ENCODE measurements around the gene PNPO. TPM values are rescaled to one million over a fixed set of nuclear protein-coding genes. Genes with fewer than 3 reads are reported as not detected.
A peak's percentile ranks its signal among the peaks of the same experiment; 100 is the strongest.
"Not testable (repeated sequence)": the region's sequence is repeated elsewhere in the genome, so short reads cannot be mapped to it uniquely, and the experiment has no call there.

PNPO gene
- total RNA-seq, 4 donors from 2014 or later = 47.3 to 103 (median 78.9) TPM

GRCh38 chr17:47987240-47987835 lies 46.0 kb downstream of the PNPO start:
- Histone ChIP-seq H3K27me3 (no peaks in the 10 kb centered on the region), H3K4me1 (peaks cover 11 to 19% of the 10 kb centered on the region in 2 donors), H3K36me3 (peaks cover 3 to 6% of the 10 kb centered on the region in 2 donors), H3K9me3 (no peaks in the 10 kb centered on the region), H3K4me3 (replicated peaks in 1 of 3) (no peak overlapping the region), H3K27ac (peak overlapping the region; percentile 72 to 93 (median 89))
- TF ChIP-seq CTCF (IDR thresholded peaks at IDR 0.05) (no peak), POLR2A (IDR thresholded peaks at IDR 0.05) (peak in 1 of 2 donors; percentile 33)
- peak; percentile 82 to 88 for DNase-seq
- 22 to 29% methylated on average over 12 to 15 of the region's 17 CpGs for WGBS, 2 donors
- intact Hi-C loops (cut with DNase I) = no loop called here

- H3K36me3 ChIP-seq; intact Hi-C loops (cut with DNase I): not testable (repeated sequence)
- 97 to 100% methylated on average over 1 of the region's 1 CpG for WGBS, 2 donors
Observed at GRCh38 chr17:47988445-47988844, 47.1 kb downstream of the PNPO start.

GRCh38 chr17:47989159-47989558 lies 47.8 kb downstream of the PNPO start:
- peaks cover 11 to 19% of the 10 kb centered on the region in 2 donors for H3K4me1 ChIP-seq
- no peaks in the 10 kb centered on the region for H3K27me3 ChIP-seq
- H3K27ac ChIP-seq = no peak overlapping the region
- no peaks in the 10 kb centered on the region for H3K36me3 ChIP-seq
- H3K9me3 ChIP-seq = no peaks in the 10 kb centered on the region
- no peak for DNase-seq
- intact Hi-C loops (cut with DNase I) = no loop called here
- 79 to 82% methylated on average over 10 of the region's 10 CpGs for WGBS, 2 donors
- H3K4me3 ChIP-seq (replicated peaks in 1 of 3) = no peak overlapping the region
- TF ChIP-seq POLR2A (IDR thresholded peaks at IDR 0.05) = no peak
- TF ChIP-seq CTCF (IDR thresholded peaks at IDR 0.05) = no peak

More at GRCh38 chr17:47988445-47988844, 47.1 kb downstream of the PNPO start:
- H3K9me3 ChIP-seq; H3K27me3 ChIP-seq; H3K4me3 ChIP-seq (replicated peaks in 1 of 3); DNase-seq: not testable (repeated sequence)
- H3K27ac ChIP-seq = peak overlapping the region in 1 of 3 donors; percentile 72
- peaks cover 11 to 19% of the 10 kb centered on the region in 2 donors for H3K4me1 ChIP-seq

- 78 to 100% methylated on average over 1 of the region's 1 CpG for WGBS, 2 donors
- TF ChIP-seq CTCF (IDR thresholded peaks at IDR 0.05) (no peak), POLR2A (IDR thresholded peaks at IDR 0.05) (no peak)
- H3K36me3 ChIP-seq = no peaks in the 10 kb centered on the region
- no peak overlapping the region for H3K27ac ChIP-seq
- no peaks in the 10 kb centered on the region for H3K27me3 ChIP-seq
- DNase-seq = no peak
- no peaks in the 10 kb centered on the region for H3K9me3 ChIP-seq
- H3K4me1 ChIP-seq = peaks cover 11 to 19% of the 10 kb centered on the region in 2 donors
- H3K4me3 ChIP-seq (replicated peaks in 1 of 3) = no peak overlapping the region
- intact Hi-C loops (cut with DNase I) = no loop called here
Observed at GRCh38 chr17:47989700-47990099, 48.3 kb downstream of the PNPO start.

- intact Hi-C loops (cut with DNase I) = no loop called here
Observed at GRCh38 chr17:47990962-47991731, 49.8 kb downstream of the PNPO start.

More at GRCh38 chr17:47990962-47991731, 49.8 kb downstream of the PNPO start:
- Histone ChIP-seq H3K36me3 (no peaks in the 10 kb centered on the region), H3K4me3 (replicated peaks in 1 of 3) (no peak overlapping the region), H3K27ac (no peak overlapping the region), H3K27me3 (no peaks in the 10 kb centered on the region), H3K4me1 (peaks cover 11 to 21% of the 10 kb centered on the region in 2 donors), H3K9me3 (no peaks in the 10 kb centered on the region)
- TF ChIP-seq CTCF (IDR thresholded peaks at IDR 0.05) (no peak), POLR2A (IDR thresholded peaks at IDR 0.05) (no peak)
- WGBS, 2 donors = 51 to 60% methylated on average over 9 to 14 of the region's 14 CpGs
- DNase-seq = no peak

All from thyroid gland (tissue), 4 donors.